H1 (cell line): ENCODE measurements around the gene BAHD1. TPM values are rescaled to one million over a fixed set of nuclear protein-coding genes. Genes with fewer than 3 reads are reported as not detected.

ENCODE experiments used
- CTCF ChIA-PET: fragments of 300-600 bp; sonication (Branson Sonifier 250); formaldehyde crosslinking; loops from one replicate; lab custom pipeline; 2021; ENCODE audit not compliant: partially characterized antibody; lab: Charles Lee
- POLR2A ChIA-PET: fragments of 300-600 bp; sonication (Branson Sonifier 250); formaldehyde crosslinking; loops from one replicate; lab custom pipeline; 2021; ENCODE audit warnings: inconsistent platforms; ENCODE audit not compliant: partially characterized antibody; lab: Charles Lee
- DNase-seq, 2 experiments: peaks; one replicate each; pipeline versions ENCODE4 v3.0.0 to v3.0.0-alpha.2; 2010 to 2022; ENCODE audit warnings: low spot score in 2 of 2, low read depth in 1 of 2, mixed read lengths in 1 of 2
- FAIRE-seq: peaks from 2 replicates; lab custom pipeline; 2011; peaks lifted over from hg19 to GRCh38; lab: Jason Lieb, UNC
- H2AFZ ChIP-seq: 2 replicates; pipeline ENCODE4 v1.8.1; 2012; ENCODE audit warnings: low read length, inconsistent platforms
- H2AK5ac ChIP-seq: 2 replicates; pipeline ENCODE4 v1.6.1; 2013; ENCODE audit warnings: low read depth, low read length
- H2BK120ac ChIP-seq: replicated peaks from 2 replicates; pipeline ENCODE3; 2013; ENCODE audit warnings: low read depth, low read length, inconsistent platforms
- H2BK12ac ChIP-seq: 2 replicates; pipeline ENCODE4 v1.6.1; 2013; ENCODE audit warnings: low read depth, low read length
- H2BK15ac ChIP-seq: 2 replicates; pipeline ENCODE4 v1.6.1; 2013; ENCODE audit warnings: low read length
- H2BK20ac ChIP-seq: 2 replicates; pipeline ENCODE4 v1.6.1; 2013; ENCODE audit warnings: low read length
- H2BK5ac ChIP-seq: 2 replicates; pipeline ENCODE4 v1.6.1; 2013; ENCODE audit warnings: low read depth, low read length
- H3K14ac ChIP-seq: 2 replicates; pipeline ENCODE4 v1.6.1; 2013; ENCODE audit warnings: inconsistent platforms; ENCODE audit not compliant: insufficient read length
- H3K18ac ChIP-seq: 2 replicates; pipeline ENCODE4 v1.6.1; 2013; ENCODE audit warnings: low read length; ENCODE audit errors: extremely low read depth
- H3K23ac ChIP-seq: 2 replicates; pipeline ENCODE4 v1.6.1; 2013; ENCODE audit warnings: inconsistent platforms; ENCODE audit not compliant: insufficient read length
- H3K23me2 ChIP-seq: 2 replicates; pipeline ENCODE4 v1.6.1; 2013; ENCODE audit warnings: low read depth, low read length
- H3K27ac ChIP-seq: 2 replicates; pipeline ENCODE4 v1.6.1; 2011; ENCODE audit warnings: low read depth, low read length, inconsistent platforms
- H3K27me3 ChIP-seq, 4 experiments: replicated peaks in 1 of 4; 1 replicate in 1 of 4; 2 replicates in 3 of 4; pipeline versions ENCODE4 v1.6.1 to v1.8.1; 2011 to 2013; ENCODE audit warnings: low read length in 3 of 4, mild to moderate bottlenecking in 3 of 4, inconsistent platforms in 2 of 4, mixed read lengths in 2 of 4, moderate library complexity in 1 of 4; ENCODE audit not compliant: control insufficient read depth in 3 of 4, insufficient read depth in 3 of 4; ENCODE audit errors: extremely low read depth in 1 of 4
- H3K36me3 ChIP-seq, 4 experiments: 2 replicates each; pipeline versions ENCODE4 v1.6.1 to v1.8.1; 2011 to 2013; ENCODE audit warnings: mild to moderate bottlenecking in 4 of 4, low read length in 3 of 4, moderate library complexity in 2 of 4, control low read depth in 1 of 4, inconsistent platforms in 1 of 4; ENCODE audit not compliant: insufficient read depth in 4 of 4, control insufficient read depth in 2 of 4
- H3K4ac ChIP-seq: replicated peaks from 2 replicates; pipeline ENCODE3; 2013; ENCODE audit warnings: low read length, low read depth, mixed read lengths, inconsistent platforms; ENCODE audit not compliant: insufficient read length
- H3K4me1 ChIP-seq, 4 experiments: replicated peaks in 1 of 4; 1 replicate in 1 of 4; 2 replicates in 3 of 4; pipeline versions ENCODE4 v1.6.1 to v1.8.1; 2011 to 2013; ENCODE audit warnings: low read length in 3 of 4, inconsistent platforms in 2 of 4, mixed read lengths in 1 of 4; ENCODE audit not compliant: insufficient read depth in 4 of 4, control insufficient read depth in 3 of 4
- H3K4me2 ChIP-seq, 2 experiments: 2 replicates each; pipeline versions ENCODE4 v1.6.1 to v1.8.1; 2011 to 2013; ENCODE audit warnings: low read depth in 2 of 2, low read length in 2 of 2, control low read depth in 1 of 2, inconsistent platforms in 1 of 2, mild to moderate bottlenecking in 1 of 2; ENCODE audit not compliant: insufficient read depth in 1 of 2
- H3K4me3 ChIP-seq, 4 experiments: fragments of 200-600, 300-600 bp in 1 of 4; sonication (generic), shearing (Covaris generic), sonication (Bioruptor Twin) in 1 of 4; 2 replicates each; pipeline versions ENCODE4 v1.5.1 to v1.8.1; 2011 to 2016; ENCODE audit warnings: low read length in 4 of 4, low read depth in 3 of 4, control low read depth in 2 of 4, inconsistent platforms in 2 of 4, mild to moderate bottlenecking in 2 of 4, mixed read lengths in 1 of 4, moderate library complexity in 1 of 4; ENCODE audit not compliant: insufficient read depth in 2 of 4; ENCODE audit errors: extremely low read depth in 1 of 4
- H3K56ac ChIP-seq: replicated peaks from 2 replicates; pipeline ENCODE3; 2013; ENCODE audit warnings: low read depth, mild to moderate bottlenecking, mixed read lengths, low read length, inconsistent platforms; ENCODE audit not compliant: insufficient read length
- H3K79me1 ChIP-seq: 2 replicates; pipeline ENCODE4 v1.6.1; 2013; ENCODE audit warnings: low read depth, low read length, control low read depth
- H3K79me2 ChIP-seq, 2 experiments: 2 replicates each; pipeline versions ENCODE4 v1.6.1 to v1.8.1; 2012 to 2013; ENCODE audit warnings: low read length in 2 of 2, mild to moderate bottlenecking in 2 of 2, inconsistent platforms in 1 of 2; ENCODE audit not compliant: insufficient read depth in 2 of 2, control insufficient read depth in 1 of 2
- H3K9ac ChIP-seq, 4 experiments: replicated peaks in 1 of 4; 1 replicate in 1 of 4; 2 replicates in 3 of 4; pipeline versions ENCODE4 v1.6.1 to v1.8.1; 2011 to 2013; ENCODE audit warnings: low read depth in 3 of 4, low read length in 3 of 4, control low read depth in 2 of 4, mild to moderate bottlenecking in 2 of 4, moderate library complexity in 2 of 4, inconsistent platforms in 1 of 4; ENCODE audit errors: extremely low read depth in 1 of 4
- H3K9me3 ChIP-seq, 2 experiments: 2 replicates each; pipeline versions ENCODE4 v1.6.1 to v1.8.1; 2012 to 2013; ENCODE audit warnings: mild to moderate bottlenecking in 2 of 2, moderate library complexity in 2 of 2, control low read depth in 1 of 2, inconsistent platforms in 1 of 2, low read depth in 1 of 2, low read length in 1 of 2, mixed read lengths in 1 of 2; ENCODE audit not compliant: insufficient read depth in 2 of 2
- H4K20me1 ChIP-seq, 2 experiments: replicated peaks in 1 of 2; 2 replicates each; pipeline versions ENCODE3 to v1.8.1; 2011 to 2013; ENCODE audit warnings: inconsistent platforms in 2 of 2, low read length in 2 of 2, mild to moderate bottlenecking in 1 of 2; ENCODE audit not compliant: insufficient read depth in 2 of 2, control insufficient read depth in 1 of 2
- H4K5ac ChIP-seq: 2 replicates; pipeline ENCODE4 v1.6.1; 2013; ENCODE audit warnings: low read length, low read depth, mixed read lengths, inconsistent platforms; ENCODE audit not compliant: insufficient read length
- H4K8ac ChIP-seq: 2 replicates; pipeline ENCODE4 v1.8.0; 2013; ENCODE audit warnings: mild to moderate bottlenecking, moderate library complexity, low read length, inconsistent platforms; ENCODE audit not compliant: insufficient read depth; ENCODE audit errors: extremely low read depth
- H4K91ac ChIP-seq: replicated peaks from 2 replicates; pipeline ENCODE3; 2013; ENCODE audit warnings: low read length, mixed read lengths, inconsistent platforms; ENCODE audit not compliant: insufficient read length
- HDAC2 ChIP-seq, 2 experiments: fragments of 300-600 bp in 1 of 2; sonication (generic) in 1 of 2; IDR thresholded peaks; 2 replicates each; pipeline ENCODE4 v1.6.1; 2011 to 2012; ENCODE audit warnings: low read depth in 2 of 2, low read length in 2 of 2, mild to moderate bottlenecking in 2 of 2, moderate library complexity in 2 of 2, borderline replicate concordance in 1 of 2, inconsistent platforms in 1 of 2
- RAD21 ChIP-seq, 2 experiments: IDR thresholded peaks in 1 of 2; conservative IDR thresholded peaks in 1 of 2; 2 replicates each; pipeline ENCODE4 v1.6.1; 2011; ENCODE audit warnings: low read depth in 2 of 2, low read length in 2 of 2, improper control_type of control experiment in 1 of 2, inconsistent platforms in 1 of 2, mild to moderate bottlenecking in 1 of 2, moderate library complexity in 1 of 2
- WGBS, 2 experiments: shearing (Covaris generic) in 1 of 2; methylation state at CpG; one replicate each; pipeline versions ENCODE4 v1.1.6 to v1.1.7; 2013 to 2015; ENCODE audit warnings: low lambda C conversion rate in 2 of 2, mixed read lengths in 2 of 2, inconsistent platforms in 1 of 2, low coverage in 1 of 2, missing lambda C conversion rate in 1 of 2; ENCODE audit not compliant: insufficient replicate concordance in 2 of 2, insufficient coverage in 1 of 2, insufficient read length in 1 of 2; ENCODE audit errors: extremely low coverage in 1 of 2, missing lambda C conversion rate in 1 of 2; 5-methylcytosine and 5-hydroxymethylcytosine counted together
- polyA plus RNA-seq, 7 experiments: library from polyadenylated mRNA; depleted of rRNA in 3 of 7; stranded (reverse) in 5 of 7; unstranded in 2 of 7; fragments of >200 nt in 5 of 7; fragments of 200-250 nt in 2 of 7; gene quantifications; 1 replicate in 5 of 7; 2 replicates in 1 of 7; 4 replicates in 1 of 7; pipeline versions ENCODE4 v1.2.1 to v1.2.3, GENCODE V29; 2011 to 2013; ENCODE audit warnings: missing spikeins in 2 of 7, mixed read lengths in 2 of 7
- total RNA-seq: library from RNA; stranded (reverse); fragmentation: NEBNext Ultra II Directional; extraction: Animal tissue kit (Norgen Biotek cat#: 25700); gene quantifications from 2 replicates; pipeline ENCODE4 v1.2.1, GENCODE V29; 2021
- TF ChIP-seq, protein P1 (sequence below): IDR thresholded peaks from 2 replicates; pipeline ENCODE4 v1.6.1; 2012; ENCODE audit warnings: low read length, inconsistent platforms

Gene BAHD1
- total and polyA plus RNA-seq, 2 of the 8 experiments (the other 6 are each of a cell fraction or from before 2014, with no cell fraction given), result 15.0 to 38.9 TPM

DNA sequence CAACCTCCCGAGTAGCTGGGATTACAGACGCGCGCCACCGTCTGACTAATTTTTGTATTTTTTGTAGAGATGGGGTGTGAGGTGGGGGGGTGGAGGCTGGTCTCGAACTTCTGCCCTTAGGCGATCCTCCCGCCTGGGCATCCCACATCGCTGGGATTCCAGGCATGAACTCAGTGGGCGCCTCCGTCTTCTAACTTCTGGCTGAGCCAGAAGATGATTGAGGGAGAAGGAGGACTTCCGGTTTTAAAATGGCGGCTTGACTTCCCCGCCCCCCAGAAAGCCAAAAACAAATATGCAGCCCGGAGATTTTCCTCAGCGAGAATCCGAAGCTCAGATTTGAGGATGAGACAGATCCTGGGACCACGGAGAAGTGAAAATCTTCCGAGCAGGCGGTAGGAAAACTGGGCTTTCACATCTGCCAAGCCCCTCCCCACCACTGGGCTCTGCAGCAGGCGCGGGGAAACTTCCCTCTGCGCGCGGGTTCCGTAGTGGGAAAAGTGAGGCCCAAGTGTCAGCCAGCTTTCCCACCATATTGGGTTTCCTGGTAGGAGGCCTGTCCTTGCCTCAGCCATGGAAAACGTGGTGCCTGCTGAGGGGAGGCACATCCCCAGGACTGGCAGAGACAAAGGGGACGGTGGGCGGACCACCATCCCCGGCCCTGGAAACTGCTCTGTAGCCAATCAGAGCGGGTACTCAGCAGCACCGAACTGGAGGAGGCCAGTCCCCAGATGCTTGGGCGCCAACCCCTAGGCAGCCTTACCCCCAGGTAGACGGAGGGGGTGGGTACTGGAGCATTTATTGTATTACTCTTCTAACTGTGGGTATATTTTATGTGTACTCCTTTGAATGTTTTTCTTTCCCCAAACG, 47.3 kb downstream of the BAHD1 start:
- H3K18ac ChIP-seq, result no peak overlapping the region
- H3K56ac ChIP-seq, result no peak overlapping the region
- no peaks in the 10 kb centered on the region for H3K23me2 ChIP-seq
- H3K9me3 ChIP-seq, result no peaks in the 10 kb centered on the region
- no peak overlapping the region; the same call in none of the 2 replicates for H4K8ac ChIP-seq
- H2BK12ac ChIP-seq, result no peak overlapping the region
- no peak overlapping the region for H2AK5ac ChIP-seq
- H2BK20ac ChIP-seq, result no peak overlapping the region
- H2BK15ac ChIP-seq, result no peak overlapping the region
- H3K36me3 ChIP-seq, result no peaks in the 10 kb centered on the region; a peak in 1 of 8 replicates
- H3K4me1 ChIP-seq, result no peaks in the 10 kb centered on the region; a peak in 1 of 7 replicates
- no peak overlapping the region for H3K14ac ChIP-seq
- H3K27ac ChIP-seq, result no peak overlapping the region
- TF ChIP-seq, protein P1, sequence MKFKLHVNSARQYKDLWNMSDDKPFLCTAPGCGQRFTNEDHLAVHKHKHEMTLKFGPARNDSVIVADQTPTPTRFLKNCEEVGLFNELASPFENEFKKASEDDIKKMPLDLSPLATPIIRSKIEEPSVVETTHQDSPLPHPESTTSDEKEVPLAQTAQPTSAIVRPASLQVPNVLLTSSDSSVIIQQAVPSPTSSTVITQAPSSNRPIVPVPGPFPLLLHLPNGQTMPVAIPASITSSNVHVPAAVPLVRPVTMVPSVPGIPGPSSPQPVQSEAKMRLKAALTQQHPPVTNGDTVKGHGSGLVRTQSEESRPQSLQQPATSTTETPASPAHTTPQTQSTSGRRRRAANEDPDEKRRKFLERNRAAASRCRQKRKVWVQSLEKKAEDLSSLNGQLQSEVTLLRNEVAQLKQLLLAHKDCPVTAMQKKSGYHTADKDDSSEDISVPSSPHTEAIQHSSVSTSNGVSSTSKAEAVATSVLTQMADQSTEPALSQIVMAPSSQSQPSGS, result no peak
- TF ChIP-seq RAD21 (IDR thresholded peaks at IDR 0.05 in 1 of 2, conservative IDR thresholded peaks at IDR 0.05 in 1 of 2; ENCODE audit: low read depth in 2 of 2, low read length in 2 of 2) (no peak), HDAC2 (IDR thresholded peaks at IDR 0.05; ENCODE audit: borderline replicate concordance in 1 of 2, low read depth in 2 of 2, low read length in 2 of 2) (no peak)
- no peaks in the 10 kb centered on the region for H3K79me1 ChIP-seq
- H4K91ac ChIP-seq, result no peak overlapping the region
- WGBS, 2 experiments, result 94% methylated on average over 35 of the region's 35 CpGs; no CpG with 5 or more reads in 1 of the 2 experiments
- peaks cover 0 to 2% of the 10 kb centered on the region in 2 experiments for H4K20me1 ChIP-seq
- CTCF ChIA-PET, result interaction anchor here (0.7 to 1.3 kb wide), 3 partner anchors 10 to 237 kb away, joined by 3 read pairs; no protein-coding TSS in a partner anchor
- H4K5ac ChIP-seq, result no peak overlapping the region
- H3K4me3 ChIP-seq, result no peak overlapping the region
- DNase-seq, result no peak
- H3K4me2 ChIP-seq, result no peak overlapping the region
- H2BK120ac ChIP-seq, result no peak overlapping the region
- H3K79me2 ChIP-seq, result no peaks in the 10 kb centered on the region
- no peak for FAIRE-seq
- no peaks in the 10 kb centered on the region for H3K27me3 ChIP-seq
- no peak overlapping the region for H3K9ac ChIP-seq
- H2AFZ ChIP-seq, result no peak overlapping the region
- H3K23ac ChIP-seq, result no peak overlapping the region
- H2BK5ac ChIP-seq, result no peak overlapping the region
- POLR2A ChIA-PET, result interaction anchor here (0.7 to 1.7 kb wide), 3 partner anchors 9 to 33 kb away, joined by 3 to 5 read pairs (median 3); no protein-coding TSS in a partner anchor
- no peak overlapping the region for H3K4ac ChIP-seq
